NB4 (cell line): ENCODE results near the gene TRIM9.

Experiments
- DNase-seq: peaks from one replicate; pipeline ENCODE4 v3.0.0; 2010; ENCODE audit warnings: low read depth
- H3K4me3 ChIP-seq: one replicate; pipeline ENCODE4 v1.5.1; 2011; ENCODE audit warnings: mild to moderate bottlenecking, low read depth, low read length, moderate library complexity
- MYC ChIP-seq: IDR thresholded peaks from 2 replicates; pipeline ENCODE4 v1.6.1; 2011; ENCODE audit warnings: low read depth, low read length
- POLR2A ChIP-seq: IDR thresholded peaks from 2 replicates; pipeline ENCODE4 v1.6.1; 2011; ENCODE audit warnings: mild to moderate bottlenecking; ENCODE audit not compliant: insufficient read length; ENCODE audit errors: extremely low read depth
- TF ChIP-seq, protein P1 (sequence below): IDR thresholded peaks from one replicate; pipeline ENCODE4 v1.5.1; 2012; ENCODE audit warnings: low read depth, low read length
- TF ChIP-seq, protein P2 (sequence below): IDR thresholded peaks from 2 replicates; pipeline ENCODE4 v1.6.1; 2011; ENCODE audit warnings: low read depth, low read length

TRIM9 gene

DNA sequence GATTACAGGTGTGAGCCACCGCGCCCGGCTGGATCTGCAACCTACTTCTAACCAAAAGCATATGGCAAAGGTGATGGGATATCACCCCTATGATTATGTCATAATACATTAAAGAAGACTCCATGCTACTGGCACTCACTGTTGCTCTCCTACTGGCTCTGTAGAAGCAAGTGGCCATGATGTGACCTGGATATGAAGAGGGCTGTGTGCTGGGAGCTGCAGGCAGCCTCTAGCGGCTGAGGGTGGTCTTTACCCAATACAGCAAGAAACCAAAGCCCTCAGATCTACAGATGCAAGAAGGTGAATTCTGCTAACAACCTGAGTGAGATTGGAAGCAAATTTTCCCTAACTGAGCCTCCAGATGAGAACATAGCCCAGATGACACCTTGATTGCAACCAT lies 34.2 kb upstream of the TRIM9 start:
- H3K4me3 ChIP-seq: no peak overlapping the region
- DNase-seq: no peak
- TF ChIP-seq, protein P1, sequence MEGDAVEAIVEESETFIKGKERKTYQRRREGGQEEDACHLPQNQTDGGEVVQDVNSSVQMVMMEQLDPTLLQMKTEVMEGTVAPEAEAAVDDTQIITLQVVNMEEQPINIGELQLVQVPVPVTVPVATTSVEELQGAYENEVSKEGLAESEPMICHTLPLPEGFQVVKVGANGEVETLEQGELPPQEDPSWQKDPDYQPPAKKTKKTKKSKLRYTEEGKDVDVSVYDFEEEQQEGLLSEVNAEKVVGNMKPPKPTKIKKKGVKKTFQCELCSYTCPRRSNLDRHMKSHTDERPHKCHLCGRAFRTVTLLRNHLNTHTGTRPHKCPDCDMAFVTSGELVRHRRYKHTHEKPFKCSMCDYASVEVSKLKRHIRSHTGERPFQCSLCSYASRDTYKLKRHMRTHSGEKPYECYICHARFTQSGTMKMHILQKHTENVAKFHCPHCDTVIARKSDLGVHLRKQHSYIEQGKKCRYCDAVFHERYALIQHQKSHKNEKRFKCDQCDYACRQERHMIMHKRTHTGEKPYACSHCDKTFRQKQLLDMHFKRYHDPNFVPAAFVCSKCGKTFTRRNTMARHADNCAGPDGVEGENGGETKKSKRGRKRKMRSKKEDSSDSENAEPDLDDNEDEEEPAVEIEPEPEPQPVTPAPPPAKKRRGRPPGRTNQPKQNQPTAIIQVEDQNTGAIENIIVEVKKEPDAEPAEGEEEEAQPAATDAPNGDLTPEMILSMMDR: no peak
- TF ChIP-seq POLR2A (no peak), MYC (no peak)
- TF ChIP-seq, protein P2, sequence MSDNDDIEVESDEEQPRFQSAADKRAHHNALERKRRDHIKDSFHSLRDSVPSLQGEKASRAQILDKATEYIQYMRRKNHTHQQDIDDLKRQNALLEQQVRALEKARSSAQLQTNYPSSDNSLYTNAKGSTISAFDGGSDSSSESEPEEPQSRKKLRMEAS: no peak

DNA sequence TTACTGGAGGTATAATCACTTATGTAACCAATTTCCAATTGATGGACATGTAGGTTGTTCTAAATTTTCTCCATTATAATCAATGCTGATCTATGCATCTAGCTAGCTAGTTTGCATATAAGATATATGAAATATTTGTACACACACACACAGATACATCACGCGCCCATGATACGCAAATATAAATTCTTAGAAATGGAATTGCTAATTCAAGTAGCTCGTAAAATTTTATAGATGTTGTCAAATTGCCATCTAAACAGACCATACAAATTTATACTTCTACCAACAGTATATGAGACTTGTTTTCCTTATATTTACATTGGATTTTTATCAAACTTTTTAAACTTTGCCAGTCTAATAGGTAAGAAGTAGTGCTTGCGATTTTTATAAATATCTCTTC lies 29.1 kb upstream of the TRIM9 start:
- no peak for DNase-seq
- H3K4me3 ChIP-seq: no peak overlapping the region
- TF ChIP-seq POLR2A (no peak), MYC (no peak)
- TF ChIP-seq, protein P2: no peak
- TF ChIP-seq, protein P1: no peak

DNA sequence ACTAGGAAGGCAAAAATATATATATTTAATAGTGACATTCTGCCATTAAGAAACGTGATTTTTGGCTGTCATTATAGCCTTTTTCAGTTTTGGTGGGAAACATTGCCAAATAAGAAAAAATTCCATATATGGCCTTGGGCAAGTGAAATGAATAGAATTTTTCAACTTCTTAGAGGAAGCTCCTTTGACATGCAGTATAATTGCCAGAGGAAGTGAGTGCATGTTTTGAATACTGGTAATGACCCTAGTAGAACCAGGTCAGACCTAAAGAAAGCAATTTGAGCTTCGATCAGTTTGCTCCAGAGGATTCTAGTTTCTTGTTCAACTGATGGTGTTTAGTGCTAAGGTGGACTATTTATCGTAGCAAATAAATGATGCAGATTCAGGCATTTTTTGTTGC lies 26.2 kb upstream of the TRIM9 start:
- no peak for DNase-seq
- TF ChIP-seq, protein P1: no peak
- TF ChIP-seq, protein P2: no peak
- TF ChIP-seq MYC: no peak
- no peak for TF ChIP-seq POLR2A
- H3K4me3 ChIP-seq: no peak overlapping the region

DNA sequence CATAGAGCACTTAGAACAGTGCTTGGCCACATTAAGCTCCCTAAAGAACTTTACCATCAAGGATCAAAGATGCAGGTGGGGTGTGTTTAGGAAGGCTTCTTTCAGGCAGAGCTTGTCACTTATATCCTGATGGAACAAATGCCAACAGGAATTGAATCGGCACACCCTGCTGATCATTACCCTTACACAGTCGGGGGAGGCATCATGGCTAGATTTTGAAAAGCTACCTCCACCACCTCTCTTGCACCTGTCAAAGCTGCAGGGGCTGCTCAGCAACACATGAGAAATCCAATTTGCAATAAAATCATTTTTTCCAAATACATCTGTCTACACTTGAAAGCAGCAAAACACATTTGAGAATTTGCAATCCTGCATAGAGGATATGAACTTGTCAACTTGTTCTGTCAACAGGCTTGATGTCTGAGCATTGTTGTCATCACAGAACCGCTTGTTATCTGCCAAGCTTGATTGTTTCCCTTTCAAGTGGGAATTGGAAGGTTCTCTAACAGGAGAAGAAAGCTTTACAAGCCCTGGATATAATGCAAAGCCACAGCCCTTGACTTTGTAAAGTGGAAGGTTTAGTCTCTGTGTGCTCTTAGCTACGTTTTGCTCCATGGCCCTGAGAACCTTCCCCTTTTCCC lies 24.6 kb upstream of the TRIM9 start:
- no peak for TF ChIP-seq MYC
- TF ChIP-seq POLR2A: no peak
- TF ChIP-seq, protein P1: no peak
- TF ChIP-seq, protein P2: no peak

DNA sequence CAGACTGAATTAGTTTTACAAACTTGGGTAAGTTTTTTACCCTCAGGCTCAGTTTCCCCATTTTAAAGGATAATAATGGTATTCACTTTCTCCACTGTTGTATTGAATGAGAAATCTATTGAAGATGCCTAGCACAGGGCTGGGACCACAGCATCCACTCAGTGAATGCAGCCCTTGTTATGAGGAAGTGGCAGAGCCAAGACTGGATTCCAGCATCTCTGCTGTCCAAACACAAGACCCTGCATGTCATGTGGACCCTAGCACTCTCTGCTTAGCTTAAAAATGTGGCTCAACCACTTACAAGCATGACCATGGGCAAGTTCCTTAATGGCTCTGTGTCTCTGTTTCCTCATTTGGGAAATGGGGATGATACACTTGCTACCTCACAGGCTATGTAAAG lies 24.1 kb upstream of the TRIM9 start:
- DNase-seq: peak; percentile 1
- H3K4me3 ChIP-seq: no peak overlapping the region
- TF ChIP-seq, protein P2: no peak
- no peak for TF ChIP-seq POLR2A
- TF ChIP-seq, protein P1: no peak
- TF ChIP-seq MYC: no peak

More for the DNA sequence above, 24.6 kb upstream of the TRIM9 start:
- no peak overlapping the region for H3K4me3 ChIP-seq
- no peak for DNase-seq

DNA sequence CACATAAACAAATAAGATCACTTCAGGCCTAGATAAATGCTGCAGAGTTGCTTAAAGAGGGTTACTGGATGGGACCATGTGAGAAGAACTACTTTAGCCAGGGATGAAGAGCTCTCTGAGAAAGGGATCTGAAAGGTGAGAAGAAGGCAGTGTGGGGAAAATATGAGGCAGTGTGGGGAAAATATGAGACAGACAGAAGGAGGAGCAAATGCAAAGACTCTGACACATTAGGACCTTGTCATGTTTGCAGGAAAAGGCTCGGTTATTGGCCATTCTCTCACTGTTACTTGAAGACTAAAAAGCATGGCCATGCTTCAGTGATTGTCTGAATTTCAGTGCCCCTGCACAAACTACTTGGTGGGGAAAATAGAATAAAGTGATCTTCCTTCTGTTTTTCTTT lies 22.7 kb upstream of the TRIM9 start:
- TF ChIP-seq MYC: no peak
- H3K4me3 ChIP-seq: no peak overlapping the region
- DNase-seq: no peak
